Eye (tissue), 1 donor: ENCODE measurements around the gene DENND4C.
A peak's percentile ranks its signal among the peaks of the same experiment; 100 is the strongest.

ENCODE experiments used
- DNase-seq: peaks from one replicate; pipeline ENCODE4 v3.0.0-alpha.2; 2015

The DENND4C gene

DNA sequence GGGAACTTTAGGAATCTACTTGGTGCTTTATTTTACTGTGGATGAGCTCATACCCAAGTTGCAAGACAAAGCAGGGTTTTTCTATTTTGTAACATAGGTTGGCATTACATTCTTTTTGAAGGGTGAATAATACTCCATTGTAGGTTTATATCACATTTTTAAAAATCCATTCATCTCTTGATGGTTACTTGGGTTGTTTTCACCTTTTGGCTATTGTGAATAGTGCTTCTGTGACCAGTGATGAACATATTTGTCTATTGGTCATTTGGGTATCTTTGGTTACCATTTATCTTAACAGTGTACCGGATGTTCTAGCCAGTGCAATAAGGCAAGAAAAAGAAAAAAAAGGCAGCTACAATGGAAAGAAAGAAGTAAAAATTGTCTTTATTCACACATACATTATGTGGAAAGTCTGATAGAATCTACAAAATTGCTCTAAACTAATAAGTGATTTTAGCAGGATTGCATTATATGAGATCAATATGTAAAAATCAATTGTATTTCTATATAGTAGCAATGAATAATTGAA, 40.0 kb downstream of the DENND4C start:
- no peak for DNase-seq

DNA sequence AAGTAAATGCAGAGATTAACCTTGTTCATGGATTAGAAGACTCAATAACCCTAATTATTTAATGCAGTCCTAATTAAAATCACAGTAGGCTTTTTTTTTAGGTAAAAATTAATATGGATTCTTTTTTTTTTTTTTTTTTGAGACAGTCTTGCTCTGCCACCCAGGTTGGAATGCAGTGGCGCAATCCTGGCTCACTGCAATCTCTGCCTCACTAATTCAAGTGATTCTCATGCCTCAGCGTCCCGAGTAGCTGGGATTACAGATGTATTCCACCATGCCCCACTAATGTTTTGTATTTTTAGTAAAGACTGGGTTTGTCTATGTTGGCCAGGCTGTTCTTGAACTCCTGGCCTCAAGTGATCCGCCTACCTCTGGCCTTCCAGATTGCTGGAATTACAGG, 40.6 kb downstream of the DENND4C start:
- no peak for DNase-seq

DNA sequence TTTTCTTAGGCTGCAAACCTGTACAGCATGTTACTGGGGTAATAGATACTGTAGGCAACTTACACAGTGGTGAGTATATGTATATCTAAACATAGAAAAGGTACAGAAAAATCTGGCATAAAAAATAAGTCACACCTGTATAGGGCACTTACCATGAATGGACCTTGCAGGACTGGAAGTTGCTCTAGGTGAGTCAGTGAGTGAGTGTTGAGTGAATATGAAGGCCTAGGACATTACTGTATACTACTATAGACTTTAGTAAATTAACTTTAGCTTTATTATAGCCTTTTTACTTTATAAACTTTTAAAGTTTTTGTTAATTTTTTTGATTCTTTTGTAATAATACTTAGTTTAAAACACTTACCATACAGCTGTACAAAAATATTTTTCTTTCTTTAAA, 51.3 kb downstream of the DENND4C start:
- no peak for DNase-seq

DNA sequence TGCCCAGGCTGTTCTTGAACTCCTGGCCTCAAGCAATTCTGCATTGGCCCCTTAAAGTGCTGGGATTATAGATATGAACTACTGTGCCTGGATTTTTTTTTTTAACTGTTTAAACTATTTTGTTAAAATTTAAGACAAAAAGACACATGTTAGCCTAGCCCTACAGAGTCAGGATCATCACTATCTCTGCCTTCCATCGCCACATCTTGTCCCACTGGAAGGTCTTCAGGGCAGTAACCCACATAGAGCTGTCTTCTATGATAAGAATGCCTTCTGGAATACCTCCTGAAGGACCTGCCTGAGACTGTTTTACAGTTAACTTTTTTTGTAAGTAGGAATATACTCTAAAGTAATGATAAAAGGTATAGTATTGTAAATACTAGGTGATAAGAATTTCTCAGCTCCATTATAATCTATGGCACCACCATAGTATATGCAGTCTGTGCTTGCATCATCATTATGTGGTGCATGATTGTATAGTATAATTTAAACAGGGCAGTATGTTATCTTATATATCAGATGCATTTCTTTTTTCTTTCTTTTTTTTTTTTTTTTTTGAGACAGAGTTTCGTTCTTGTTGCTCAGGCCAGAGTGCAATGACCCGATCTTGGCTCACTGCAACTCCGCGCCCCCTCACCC, 52.7 kb downstream of the DENND4C start:
- no peak for DNase-seq

DNA sequence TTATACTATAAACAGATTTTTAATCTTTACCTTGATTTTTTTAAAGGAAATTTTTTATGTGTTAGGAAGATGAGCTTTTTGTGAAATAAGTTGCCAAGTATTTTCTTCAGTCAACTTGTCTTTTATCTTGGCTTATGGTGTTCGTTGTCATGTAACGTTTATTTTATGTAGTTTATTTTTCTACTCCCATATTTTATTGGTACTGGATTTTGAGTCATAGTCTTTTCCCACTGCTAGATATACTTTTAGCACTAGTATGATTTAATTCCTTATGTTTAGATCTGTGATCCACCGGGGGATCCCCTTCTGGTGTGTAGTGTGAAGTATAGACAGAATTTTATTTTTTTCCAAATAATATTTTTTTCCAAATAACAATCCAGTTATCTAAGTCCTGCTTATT, 54.2 kb downstream of the DENND4C start:
- no peak for DNase-seq

DNA sequence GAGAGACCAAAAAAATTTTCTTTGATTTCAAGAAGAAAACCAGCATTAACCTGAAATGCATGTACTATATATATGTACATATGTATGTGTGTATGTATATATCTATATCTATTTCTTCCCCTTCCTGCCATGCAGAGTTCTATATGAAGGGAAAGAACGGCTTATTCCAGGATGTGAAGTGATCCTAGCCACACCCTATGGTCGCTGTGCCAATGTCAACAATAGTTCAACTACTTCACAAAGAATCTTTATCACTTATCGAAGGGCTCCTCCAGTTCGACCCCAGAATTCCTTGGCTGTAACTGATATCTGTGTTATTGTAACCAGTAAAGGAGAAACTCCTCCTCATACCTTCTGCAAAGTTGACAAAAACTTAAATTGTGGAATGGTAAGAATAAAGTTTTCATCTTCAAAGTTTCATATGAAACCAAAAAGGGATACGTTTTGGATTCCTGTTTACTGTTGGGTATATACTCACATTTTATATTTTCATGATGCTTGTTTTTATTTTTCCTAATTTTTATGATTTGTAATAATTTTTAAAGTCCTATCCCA, 56.2 kb downstream of the DENND4C start:
- DNase-seq, result peak; percentile 23

DNA sequence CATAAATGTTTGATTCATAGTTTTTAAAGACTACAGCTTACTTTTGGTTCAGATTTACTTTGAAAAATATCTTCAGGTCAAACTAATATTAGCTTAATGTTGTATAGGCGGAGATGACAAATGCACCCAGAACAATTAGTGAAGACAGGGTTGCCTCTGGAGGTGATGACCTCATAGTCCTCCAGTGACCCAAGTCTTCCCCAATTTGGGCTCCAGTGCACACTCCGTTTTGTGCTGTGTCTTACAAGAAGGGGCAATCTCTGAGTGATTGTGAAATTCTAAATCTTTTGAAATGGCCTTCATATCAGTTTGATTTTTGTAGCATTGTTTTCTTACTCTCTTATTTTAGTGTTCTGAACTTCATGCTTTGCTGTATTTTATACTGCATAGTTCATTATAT, 57.6 kb downstream of the DENND4C start:
- DNase-seq, result no peak

DNA sequence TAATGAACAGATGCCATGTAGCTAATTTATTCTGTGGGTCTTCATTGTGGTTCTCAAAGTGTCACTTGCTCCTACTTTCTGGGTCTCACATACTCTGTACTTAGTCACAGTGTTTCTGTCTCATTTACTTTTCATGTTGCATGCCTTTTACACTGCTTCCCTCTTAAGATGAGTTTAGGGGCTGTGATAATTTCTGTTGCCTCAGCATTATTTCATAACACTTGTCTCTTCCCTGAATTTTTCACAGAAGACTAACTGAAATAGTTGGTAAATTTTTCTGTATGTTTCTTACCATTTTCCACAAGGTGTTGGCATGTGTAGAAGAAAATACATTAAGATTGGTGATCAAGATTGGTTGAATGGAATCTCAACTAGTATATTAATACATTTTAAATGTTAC, 59.6 kb downstream of the DENND4C start:
- no peak for DNase-seq

DNA sequence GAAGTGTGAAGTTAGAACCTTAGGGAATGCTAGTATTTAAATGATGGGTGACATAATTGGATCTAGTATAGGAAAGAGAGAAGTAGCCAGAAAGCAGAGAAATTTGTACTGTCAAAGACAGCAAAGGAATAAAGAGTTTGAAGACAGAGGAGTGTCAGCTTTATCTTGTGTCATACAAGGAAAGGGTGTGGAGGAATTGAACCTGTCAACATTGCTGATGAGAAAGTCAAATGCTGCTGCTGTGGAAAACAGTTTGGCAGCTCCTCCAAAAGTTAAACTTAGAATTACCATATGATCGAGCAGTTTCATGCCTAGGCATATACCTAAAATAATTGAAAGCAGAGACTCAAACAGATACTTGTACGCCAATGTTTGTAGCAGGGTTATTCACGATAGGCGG, 63.7 kb downstream of the DENND4C start:
- no peak for DNase-seq

DNA sequence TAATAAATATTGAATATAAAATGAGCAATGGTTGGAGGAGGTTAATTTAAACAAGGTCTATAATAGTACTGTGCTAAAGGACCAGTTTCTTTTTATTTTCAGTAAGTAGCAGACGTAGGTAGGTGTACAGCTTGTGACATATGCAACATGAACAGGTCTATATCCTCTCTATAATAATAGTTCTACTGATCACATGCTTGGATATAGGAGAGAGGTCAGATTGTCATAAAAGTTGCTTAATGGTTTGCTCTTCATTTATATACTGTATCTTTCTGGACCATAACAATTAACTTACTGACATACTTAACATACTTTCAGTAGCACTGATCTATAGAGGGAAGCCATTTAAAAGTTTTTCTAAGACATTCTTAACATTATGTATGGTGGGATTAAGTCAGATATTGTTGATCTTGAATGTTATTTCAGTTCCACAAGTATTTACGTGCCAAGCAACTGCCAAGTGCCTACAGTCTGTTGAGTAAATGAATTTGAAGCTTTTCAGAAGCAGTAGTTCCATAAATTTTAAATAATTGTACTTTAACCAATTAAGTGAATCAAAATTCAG, 68.0 kb downstream of the DENND4C start:
- DNase-seq, result no peak

DNA sequence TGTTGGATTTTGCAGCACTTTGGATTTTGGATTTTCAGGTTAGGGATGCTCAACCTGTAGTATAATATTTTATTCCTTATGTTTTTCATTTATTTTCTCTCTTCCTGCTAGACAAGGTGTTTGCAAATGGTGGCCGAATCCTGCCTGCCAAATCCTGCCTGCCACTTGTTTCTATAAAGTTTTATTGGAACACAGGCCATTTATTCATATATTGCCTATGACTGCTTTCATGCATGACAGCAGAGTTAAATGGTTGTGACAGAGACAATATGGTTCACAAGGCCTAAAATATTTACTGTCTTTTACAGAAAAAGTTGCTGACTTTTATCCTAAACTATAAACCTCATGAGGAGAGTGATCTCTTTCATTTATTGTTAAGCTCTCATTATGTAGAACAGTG, 72.7 kb downstream of the DENND4C start:
- DNase-seq, result no peak

DNA sequence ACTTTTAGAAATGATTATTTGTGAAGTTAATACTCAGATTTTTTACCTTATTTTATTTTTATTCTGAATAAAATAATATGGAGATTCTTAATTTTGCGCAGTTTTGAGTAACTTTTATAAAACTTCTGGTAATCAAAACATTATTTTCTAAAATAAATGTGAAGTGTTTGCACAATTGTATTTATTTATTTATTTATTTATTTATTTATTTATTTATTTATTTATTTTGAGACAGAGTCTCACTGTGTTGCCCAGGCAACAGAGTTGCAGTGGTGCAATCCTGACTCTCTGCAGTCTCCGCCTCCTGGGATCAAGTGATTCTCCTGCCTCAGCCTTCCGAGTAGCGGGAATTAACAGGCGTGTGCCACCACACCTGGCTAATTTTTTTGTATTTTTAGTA, 76.1 kb downstream of the DENND4C start:
- DNase-seq, result no peak

DNA sequence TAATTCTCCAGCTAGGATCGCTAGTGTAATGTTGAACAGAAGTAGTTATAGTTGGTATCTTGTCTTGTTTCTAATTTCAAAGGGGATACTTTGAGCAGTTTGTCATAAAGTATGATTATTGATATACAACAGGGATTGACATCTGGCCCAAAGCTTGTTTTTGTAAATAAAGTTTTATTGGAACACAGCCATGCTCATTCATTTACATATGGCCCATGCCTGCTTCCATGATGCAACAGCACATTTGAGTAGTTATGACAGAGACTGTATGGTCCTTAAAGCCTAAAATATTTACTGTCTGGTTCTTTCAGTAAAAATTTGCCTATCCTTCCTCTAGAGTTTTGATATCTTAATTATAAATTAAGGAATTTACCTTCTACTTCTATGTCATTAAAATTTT, 79.8 kb downstream of the DENND4C start:
- no peak for DNase-seq

DNA sequence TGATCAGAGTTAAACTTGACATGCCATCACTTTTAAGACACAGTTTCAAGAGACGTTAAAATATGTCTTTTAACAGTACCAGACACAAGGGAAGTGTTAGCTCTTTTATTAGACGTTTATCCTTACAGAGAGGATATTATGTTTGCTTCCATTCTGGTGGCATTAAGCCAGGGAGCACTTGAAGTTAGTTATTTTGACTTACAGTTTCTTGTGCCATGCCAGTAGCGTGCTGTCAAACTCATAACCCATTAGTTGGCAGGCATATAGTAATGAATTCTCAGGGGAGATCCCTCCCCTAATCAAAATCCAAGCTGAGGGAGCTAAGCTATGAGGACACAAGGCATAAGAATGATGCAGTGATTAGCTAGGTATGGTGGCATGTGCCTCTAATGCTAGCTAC, 83.1 kb downstream of the DENND4C start:
- DNase-seq, result no peak

DNA sequence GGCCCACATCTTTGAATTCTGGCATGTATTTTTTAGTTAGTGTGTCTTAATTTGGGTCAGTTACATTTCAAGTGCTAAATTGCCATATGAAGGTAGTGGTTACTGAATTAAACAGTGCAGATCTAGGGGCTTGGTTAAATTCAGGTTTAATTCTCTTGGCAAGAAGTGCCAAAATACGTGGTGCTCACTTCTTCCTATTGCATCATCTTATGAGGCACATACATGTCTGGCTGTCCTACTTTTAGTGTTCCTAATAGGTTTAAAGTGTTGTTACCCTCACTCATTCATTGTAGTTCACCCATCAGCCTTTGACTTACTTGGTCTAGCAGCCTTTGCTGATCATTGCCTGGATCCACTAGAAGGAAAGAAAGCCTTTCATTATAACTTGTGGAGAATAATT, 90.0 kb downstream of the DENND4C start:
- no peak for DNase-seq

DNA sequence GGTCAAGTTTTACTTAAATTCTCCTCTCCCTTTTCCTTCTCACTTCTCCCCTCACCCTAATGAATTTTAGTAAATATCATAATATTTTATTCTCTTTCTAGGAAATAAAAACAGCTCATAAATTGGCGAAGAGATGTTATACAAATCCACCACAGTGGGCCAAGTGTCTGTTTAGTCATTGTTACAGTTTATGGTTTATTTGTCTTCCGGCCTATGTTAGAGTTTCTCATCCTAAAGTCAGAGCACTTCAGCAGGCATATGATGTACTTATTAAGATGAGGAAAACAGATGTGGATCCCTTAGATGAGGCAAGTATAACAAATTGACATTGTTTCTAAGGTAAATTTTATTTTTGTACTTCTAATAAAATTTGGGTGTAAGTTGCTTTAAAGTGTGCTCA, 101.4 kb downstream of the DENND4C start:
- DNase-seq, result no peak

DNA sequence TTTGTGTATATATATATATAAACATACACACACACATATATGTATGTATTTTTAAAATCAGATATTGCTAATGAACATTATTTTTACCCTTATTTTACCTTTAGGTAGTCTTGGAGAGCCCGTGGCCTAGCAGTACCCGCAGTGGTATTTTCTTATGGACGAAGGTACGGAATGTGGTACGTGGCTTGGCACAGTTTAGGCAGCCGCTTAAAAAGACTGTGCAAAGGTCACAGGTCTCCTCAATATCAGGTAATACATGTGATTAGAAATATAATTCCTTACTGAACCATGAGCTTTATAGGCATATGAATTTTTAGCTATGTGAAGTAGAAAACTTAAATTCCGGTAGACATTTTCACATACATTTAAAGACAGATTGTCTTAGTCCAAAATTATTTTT, 105.7 kb downstream of the DENND4C start:
- DNase-seq, result no peak

DNA sequence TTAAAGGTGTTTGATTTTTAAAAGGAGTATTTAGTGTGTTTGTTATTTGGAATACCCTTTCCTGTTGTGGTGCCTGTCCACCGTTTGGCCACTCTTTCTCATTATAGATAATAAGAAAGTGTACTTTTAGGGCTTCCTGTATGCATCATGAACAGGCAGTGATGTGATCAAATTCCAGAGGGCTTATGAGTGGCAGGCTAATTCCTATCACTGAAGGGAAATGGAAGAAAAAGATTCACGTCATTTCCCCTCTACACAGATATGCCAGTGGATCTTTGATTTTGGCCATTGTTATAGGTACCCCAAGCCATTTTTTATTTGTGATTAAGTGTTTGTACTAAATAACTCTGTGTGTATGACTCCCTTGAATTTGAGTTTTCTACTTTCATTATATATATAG, 112.5 kb downstream of the DENND4C start:
- no peak for DNase-seq

DNA sequence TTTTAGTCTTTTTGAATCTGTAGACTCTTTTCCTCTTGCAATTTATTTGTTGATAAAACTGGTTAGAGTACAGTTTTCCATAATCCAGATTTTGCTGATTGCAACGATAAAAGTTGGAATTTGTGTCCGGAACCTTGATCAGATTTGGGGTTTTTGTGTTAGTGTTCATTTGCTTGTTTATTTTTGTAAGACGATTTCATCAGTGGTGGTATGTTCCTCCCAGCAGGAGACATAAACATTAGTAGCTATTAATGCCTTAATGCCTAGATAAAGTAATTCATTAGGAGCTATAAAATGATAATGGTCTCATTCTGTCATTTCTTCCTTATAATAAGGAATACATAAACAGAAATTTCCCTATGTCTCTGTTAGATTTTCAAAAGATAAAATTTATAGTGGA, 128.2 kb downstream of the DENND4C start:
- DNase-seq, result no peak

DNA sequence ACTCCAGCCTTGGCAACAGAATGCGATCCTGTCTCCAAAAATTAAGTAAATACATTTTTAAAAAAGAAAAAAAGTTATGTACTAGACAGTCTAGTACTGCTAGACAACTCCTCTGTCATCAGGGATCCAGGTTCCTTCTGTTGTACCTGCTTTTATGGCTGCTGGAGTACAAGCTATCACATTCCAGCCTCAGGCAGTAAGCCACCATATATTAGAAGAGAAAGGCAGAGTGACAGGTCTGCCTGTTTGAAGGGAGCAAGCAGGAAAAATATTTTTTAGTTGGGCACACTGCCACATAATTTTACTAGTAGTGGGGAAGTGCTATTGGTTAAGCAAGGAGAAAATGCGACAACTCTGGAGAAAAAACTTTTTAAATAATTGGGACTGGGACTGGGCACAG, 138.6 kb downstream of the DENND4C start:
- DNase-seq, result no peak

DNA sequence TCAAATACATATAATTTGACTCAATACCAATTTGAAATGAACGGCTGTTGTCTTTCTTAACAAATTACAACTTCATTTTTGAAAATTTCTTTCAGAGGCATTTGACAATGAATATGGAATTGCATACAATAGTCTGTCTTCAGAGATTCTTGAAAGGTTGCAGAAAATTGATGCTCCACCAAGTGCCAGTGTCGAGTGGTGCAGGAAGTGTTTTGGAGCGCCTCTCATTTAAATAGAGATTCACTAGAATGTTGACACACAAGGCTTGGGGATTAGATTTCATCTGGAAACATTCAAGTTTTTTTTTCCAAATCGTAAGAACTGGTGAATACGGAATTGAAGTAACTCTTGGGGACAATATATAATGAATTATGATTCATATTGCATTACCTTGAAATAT, 141.4 kb downstream of the DENND4C start:
- DNase-seq, result no peak

DNA sequence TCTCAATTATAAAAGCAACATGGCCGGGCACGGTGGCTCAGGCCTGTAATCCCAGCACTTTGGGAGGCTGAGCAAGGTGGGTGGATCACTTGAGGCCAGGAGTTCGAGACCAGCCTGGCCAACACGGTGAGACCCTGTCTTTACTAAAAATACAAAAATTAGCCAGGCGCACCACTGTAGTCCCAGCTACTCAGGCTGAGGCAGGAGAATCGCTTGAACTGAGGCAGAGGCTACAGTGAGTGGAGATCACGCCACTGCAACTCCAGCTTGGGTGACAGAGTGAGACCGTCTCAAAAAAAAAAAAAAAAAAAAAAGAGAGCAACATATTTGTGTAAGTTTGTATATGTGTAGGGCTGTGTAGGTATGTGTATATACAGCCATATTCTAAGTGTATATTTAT, 142.1 kb downstream of the DENND4C start:
- DNase-seq, result no peak

DNA sequence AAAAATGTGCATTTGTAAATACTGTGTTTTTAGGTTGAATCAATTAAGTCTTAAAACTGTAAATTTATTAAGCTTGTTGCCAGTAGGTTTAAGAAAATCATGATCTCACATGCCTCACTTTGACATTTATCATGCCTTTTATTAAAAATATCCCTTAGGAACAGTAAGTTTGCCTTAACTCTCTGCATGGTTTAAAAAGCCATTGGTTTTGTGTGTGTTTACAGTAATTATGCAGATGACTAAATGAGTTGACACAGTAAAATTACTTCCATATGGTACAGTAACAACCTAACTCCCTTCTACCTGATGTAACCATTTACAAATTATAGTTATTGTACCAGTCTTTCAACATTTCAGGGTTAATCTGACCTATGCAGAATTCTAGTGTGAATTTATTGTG, 143.0 kb downstream of the DENND4C start:
- no peak for DNase-seq

DNA sequence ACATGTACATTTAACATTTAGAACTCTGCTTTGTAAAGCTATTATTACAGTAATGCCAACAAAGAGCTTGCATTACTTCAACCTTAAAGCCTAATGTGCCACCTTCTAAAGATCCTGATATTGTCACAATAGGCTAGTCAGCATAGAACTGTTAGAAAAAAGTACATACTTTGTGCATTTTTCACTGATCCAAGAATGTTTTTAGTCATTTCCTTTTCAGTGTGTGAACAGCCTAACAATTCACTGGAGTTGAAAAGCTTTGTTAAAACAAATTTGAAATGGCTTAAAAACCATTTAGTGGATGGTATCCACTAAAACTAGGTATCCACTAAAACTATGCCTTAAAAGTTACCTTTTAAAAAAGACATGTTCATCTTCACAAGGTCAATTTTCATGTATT, 145.0 kb downstream of the DENND4C start:
- DNase-seq, result no peak

DNA sequence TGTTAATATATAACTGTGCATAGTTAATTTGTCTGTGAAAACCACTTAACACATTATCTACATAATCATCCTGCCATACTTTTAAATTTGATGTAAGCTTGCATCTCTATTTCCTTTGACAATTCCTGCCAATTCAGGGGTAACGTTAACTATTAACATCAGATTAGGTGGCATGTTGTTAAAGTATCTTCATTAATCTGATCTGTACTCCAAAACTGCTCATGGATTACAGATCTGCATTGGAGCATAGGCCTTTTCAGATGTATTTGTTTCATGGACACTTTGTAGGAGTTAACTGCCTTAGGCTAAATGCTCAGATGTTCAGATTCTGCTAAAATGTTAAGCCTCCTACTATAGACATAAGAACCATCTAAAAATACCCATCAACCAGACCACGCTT, 146.4 kb downstream of the DENND4C start:
- no peak for DNase-seq
